Gastroesophageal sphincter (tissue), 3 donors: ENCODE results near the gene CHST10.

Experiments
- EP300 ChIP-seq: sonication (generic); formaldehyde crosslinking; IDR thresholded peaks from one replicate; pipeline ENCODE4 v1.6.1; 2017; ENCODE audit warnings: antibody characterized with exemption, mild to moderate bottlenecking
- POLR2A ChIP-seq, 2 donors: fragments of 450-650 bp; IDR thresholded peaks; one replicate each; pipeline ENCODE4 v1.6.1; 2017; ENCODE audit warnings: antibody characterized with exemption in 2 of 2, mild to moderate bottlenecking in 2 of 2, moderate library complexity in 1 of 2
- POLR2AphosphoS5 ChIP-seq: sonication (generic); formaldehyde crosslinking; IDR thresholded peaks from one replicate; pipeline ENCODE4 v1.6.1; 2017; ENCODE audit warnings: antibody characterized with exemption
- TF ChIP-seq, protein P1 (sequence below), 4 experiments: fragments of 200-600 bp in 2 of 4; fragments of 450-650 bp in 2 of 4; sonication (generic) in 1 of 4; IDR thresholded peaks; one replicate each; pipeline ENCODE4 v1.5.1; 2017 to 2019; ENCODE audit warnings: antibody characterized with exemption in 4 of 4, mild to moderate bottlenecking in 2 of 4, moderate library complexity in 2 of 4

- TF ChIP-seq, protein P1, sequence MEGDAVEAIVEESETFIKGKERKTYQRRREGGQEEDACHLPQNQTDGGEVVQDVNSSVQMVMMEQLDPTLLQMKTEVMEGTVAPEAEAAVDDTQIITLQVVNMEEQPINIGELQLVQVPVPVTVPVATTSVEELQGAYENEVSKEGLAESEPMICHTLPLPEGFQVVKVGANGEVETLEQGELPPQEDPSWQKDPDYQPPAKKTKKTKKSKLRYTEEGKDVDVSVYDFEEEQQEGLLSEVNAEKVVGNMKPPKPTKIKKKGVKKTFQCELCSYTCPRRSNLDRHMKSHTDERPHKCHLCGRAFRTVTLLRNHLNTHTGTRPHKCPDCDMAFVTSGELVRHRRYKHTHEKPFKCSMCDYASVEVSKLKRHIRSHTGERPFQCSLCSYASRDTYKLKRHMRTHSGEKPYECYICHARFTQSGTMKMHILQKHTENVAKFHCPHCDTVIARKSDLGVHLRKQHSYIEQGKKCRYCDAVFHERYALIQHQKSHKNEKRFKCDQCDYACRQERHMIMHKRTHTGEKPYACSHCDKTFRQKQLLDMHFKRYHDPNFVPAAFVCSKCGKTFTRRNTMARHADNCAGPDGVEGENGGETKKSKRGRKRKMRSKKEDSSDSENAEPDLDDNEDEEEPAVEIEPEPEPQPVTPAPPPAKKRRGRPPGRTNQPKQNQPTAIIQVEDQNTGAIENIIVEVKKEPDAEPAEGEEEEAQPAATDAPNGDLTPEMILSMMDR (IDR thresholded peaks at IDR 0.05), result no peak
- TF ChIP-seq POLR2AphosphoS5 (no peak), POLR2A (IDR thresholded peaks at IDR 0.05) (no peak), EP300 (no peak)
Observed at GRCh38 chr2:100352521-100352920, 64.9 kb downstream of the CHST10 start.
